HCT116 (cell line): ENCODE results near the gene SNAP91. TPM values are rescaled to one million over a fixed set of nuclear protein-coding genes. Genes with fewer than 3 reads are reported as not detected.

Experiments used
- ATAC-seq: fragments of 200-7000 bp; cut with Tn5 transposase; 2 replicates; pipeline ENCODE4 v1.9.1; 2020; ENCODE audit warnings: mild to moderate bottlenecking, moderate library complexity
- BruUV-seq: library from RNA; stranded (reverse); fragments of 400-500 nt; replicated peaks from 2 replicates; lab custom pipeline; 2021; lab: Mats Ljungman, UMichigan
- CTCF ChIA-PET: fragments of 300-600 bp; sonication (Branson Sonifier 250); formaldehyde crosslinking; loops from one replicate; lab custom pipeline; 2021; ENCODE audit warnings: antibody characterized with exemption; lab: Charles Lee
- POLR2A ChIA-PET: fragments of 300-600, 350-600 bp; sonication (Branson Sonifier 250); formaldehyde crosslinking; loops from one replicate; lab custom pipeline; 2021; ENCODE audit warnings: antibody characterized with exemption; lab: Charles Lee
- RAD21 ChIA-PET, 2 experiments: fragments of 300-600 bp; sonication (Branson Sonifier 250); formaldehyde crosslinking; loops; one replicate each; lab custom pipeline; 2023; ENCODE audit warnings: low total read pairs in 2 of 2; ENCODE audit not compliant: uncharacterized antibody in 2 of 2, unreplicated experiment in 2 of 2, low non-redundant PET in 1 of 2; lab: Charles Lee
- DNase-seq: peaks from one replicate; pipeline ENCODE4 v3.0.0-alpha.2; 2010; ENCODE audit warnings: low read depth, low spot score
- H2AFZ ChIP-seq: fragments of 200-600 bp; shearing (Covaris generic), sonication (generic); 2 replicates; pipeline ENCODE4 v1.6.1; 2017; ENCODE audit warnings: low read depth, mixed run types, mixed read lengths, antibody characterized with exemption, low read length; ENCODE audit not compliant: poor library complexity, severe bottlenecking
- H3K27ac ChIP-seq: 2 replicates; pipeline ENCODE4 v1.5.1; 2012; ENCODE audit warnings: low read depth, low read length
- H3K27me3 ChIP-seq: fragments of 200-600 bp; sonication (generic); 2 replicates; pipeline ENCODE4 v1.6.1; 2016; ENCODE audit warnings: mixed run types, low read length, mixed read lengths; ENCODE audit not compliant: insufficient read depth
- H3K36me3 ChIP-seq, 2 experiments: fragments of 200-500 bp in 1 of 2; fragments of 200-600 bp in 1 of 2; sonication (Bioruptor generic) in 1 of 2; sonication (generic) in 1 of 2; 2 replicates each; pipeline versions ENCODE4 v1.5.1 to v1.6.1; 2014 to 2016; ENCODE audit warnings: low read length in 2 of 2, inconsistent platforms in 1 of 2, mixed read lengths in 1 of 2, mixed run types in 1 of 2; ENCODE audit not compliant: insufficient read depth in 2 of 2, control insufficient read depth in 1 of 2
- H3K4me1 ChIP-seq, 2 experiments: fragments of 200-600 bp in 1 of 2; sonication (generic) in 1 of 2; 2 replicates each; pipeline versions ENCODE4 v1.5.1 to v1.6.1; 2012 to 2017; ENCODE audit warnings: low read length in 2 of 2, inconsistent platforms in 1 of 2, mild to moderate bottlenecking in 1 of 2, mixed read lengths in 1 of 2, mixed run types in 1 of 2, moderate library complexity in 1 of 2; ENCODE audit not compliant: insufficient read depth in 2 of 2, control insufficient read depth in 1 of 2
- H3K4me2 ChIP-seq: fragments of 200-600 bp; sonication (generic); 2 replicates; pipeline ENCODE4 v1.6.1; 2017; ENCODE audit warnings: mixed run types, low read length, mixed read lengths
- H3K4me3 ChIP-seq, 2 experiments: fragments of 200-600 bp in 1 of 2; sonication (generic) in 1 of 2; replicated peaks in 1 of 2; 2 replicates each; pipeline ENCODE4 v1.5.1; 2011 to 2016; ENCODE audit warnings: low read length in 2 of 2, control low read depth in 1 of 2, low read depth in 1 of 2, mild to moderate bottlenecking in 1 of 2, mixed read lengths in 1 of 2, mixed run types in 1 of 2
- H3K79me2 ChIP-seq: fragments of 200-600 bp; sonication (generic); 2 replicates; pipeline ENCODE4 v1.6.1; 2017; ENCODE audit warnings: mild to moderate bottlenecking, mixed run types, low read length, moderate library complexity, mixed read lengths; ENCODE audit not compliant: insufficient read depth
- H3K9ac ChIP-seq: fragments of 200-600 bp; sonication (generic); 2 replicates; pipeline ENCODE4 v1.6.1; 2016; ENCODE audit warnings: low read length, mixed read lengths
- H3K9me2 ChIP-seq: fragments of 200-600 bp; sonication (generic), shearing (Covaris generic); 2 replicates; pipeline ENCODE4 v1.6.1; 2017; ENCODE audit warnings: mixed run types, mild to moderate bottlenecking, moderate library complexity; ENCODE audit not compliant: insufficient read depth
- H3K9me3 ChIP-seq, 2 experiments: fragments of 200-500 bp in 1 of 2; fragments of 200-600 bp in 1 of 2; sonication (Bioruptor generic) in 1 of 2; sonication (generic) in 1 of 2; 2 replicates each; pipeline ENCODE4 v1.6.1; 2014 to 2017; ENCODE audit warnings: low read length in 2 of 2, mixed read lengths in 2 of 2, inconsistent platforms in 1 of 2, low read depth in 1 of 2, mild to moderate bottlenecking in 1 of 2, mixed run types in 1 of 2, moderate library complexity in 1 of 2; ENCODE audit not compliant: control insufficient read depth in 1 of 2, insufficient read depth in 1 of 2
- H4K20me1 ChIP-seq: fragments of 200-600 bp; sonication (generic), shearing (Covaris generic); 2 replicates; pipeline ENCODE4 v1.6.1; 2017; ENCODE audit warnings: mixed run types, mild to moderate bottlenecking, moderate library complexity; ENCODE audit not compliant: insufficient read depth
- CBX3 ChIP-seq: IDR thresholded peaks from 2 replicates; pipeline ENCODE4 v1.6.1; 2012; ENCODE audit warnings: low read depth
- EGR1 ChIP-seq: IDR thresholded peaks from 2 replicates; pipeline ENCODE4 v1.6.1; 2012; ENCODE audit warnings: low read depth
- ELF1 ChIP-seq: IDR thresholded peaks from 2 replicates; pipeline ENCODE4 v1.6.1; 2012; ENCODE audit warnings: low read depth, borderline replicate concordance
- EZH2phosphoT487 ChIP-seq: fragments of 200-600 bp; IDR thresholded peaks from 2 replicates; pipeline ENCODE4 v1.6.1; 2018; ENCODE audit warnings: antibody characterized with exemption, borderline replicate concordance
- FOSL1 ChIP-seq: IDR thresholded peaks from 2 replicates; pipeline ENCODE4 v1.6.1; 2012; ENCODE audit warnings: low read depth
- JUND ChIP-seq: IDR thresholded peaks from 2 replicates; pipeline ENCODE4 v1.6.1; 2012
- MAX ChIP-seq: IDR thresholded peaks from 2 replicates; pipeline ENCODE4 v1.6.1; 2012
- RAD21 ChIP-seq: IDR thresholded peaks from 2 replicates; pipeline ENCODE4 v1.6.1; 2012; ENCODE audit warnings: low read depth, mild to moderate bottlenecking
- REST ChIP-seq: IDR thresholded peaks from 2 replicates; pipeline ENCODE4 v1.6.1; 2012; ENCODE audit warnings: low read depth
- SIN3A ChIP-seq: IDR thresholded peaks from 2 replicates; pipeline ENCODE4 v1.6.1; 2012; ENCODE audit warnings: low read depth
- SP1 ChIP-seq: IDR thresholded peaks from 2 replicates; pipeline ENCODE4 v1.6.1; 2012; ENCODE audit warnings: low read depth
- SRF ChIP-seq: IDR thresholded peaks from 2 replicates; pipeline ENCODE4 v1.6.1; 2012; ENCODE audit warnings: low read depth
- TCF7L2 ChIP-seq: IDR thresholded peaks from 2 replicates; pipeline ENCODE4 v1.7.0; 2011; ENCODE audit warnings: borderline replicate concordance, inconsistent platforms; ENCODE audit not compliant: insufficient read depth, insufficient read length; ENCODE audit errors: extremely low read depth
- ZFX ChIP-seq: fragments of 450-650 bp; IDR thresholded peaks from 2 replicates; pipeline ENCODE4 v1.6.1; 2017
- intact Hi-C: fragments of 100-400 bp; cut with micrococcal nuclease; formaldehyde crosslinking; loops from 2 replicates; pipeline ENCODE4 v1.10.0; 2022
- total RNA-seq: library from RNA; stranded (reverse); gene quantifications from one replicate; pipeline ENCODE4 v1.2.1, GENCODE V29; 2021; ENCODE audit not compliant: unreplicated experiment

The SNAP91 gene
- total RNA-seq, 1 experiment from 2014 or later, result not detected

- H3K4me2 ChIP-seq, result no peak overlapping the region
- ChIA-PET CTCF (no interaction called here), RAD21 (no interaction called here)
- intact Hi-C loops, result no loop called here
- no TSS peak for BruUV-seq
- no peak for ATAC-seq
- no peaks in the 10 kb centered on the region for H3K9me2 ChIP-seq
- H2AFZ ChIP-seq, result no peak overlapping the region
- H3K9me3 ChIP-seq, result no peaks in the 10 kb centered on the region
- no peak overlapping the region for H3K4me3 ChIP-seq
- TF ChIP-seq CBX3 (no peak), SRF (no peak), RAD21 (no peak), MAX (no peak), EGR1 (no peak), JUND (no peak), REST (no peak), ZFX (no peak), EZH2phosphoT487 (no peak), SIN3A (no peak), ELF1 (no peak), FOSL1 (no peak), TCF7L2 (no peak), SP1 (no peak)
- TF ChIP-seq, all 23 proteins: peak for 0
- no peaks in the 10 kb centered on the region for H3K27me3 ChIP-seq
- H4K20me1 ChIP-seq, result no peaks in the 10 kb centered on the region
- no peaks in the 10 kb centered on the region for H3K36me3 ChIP-seq
- POLR2A ChIA-PET, result no interaction called here
- no peak overlapping the region for H3K9ac ChIP-seq
- H3K27ac ChIP-seq, result no peak overlapping the region
- H3K4me1 ChIP-seq, result no peaks in the 10 kb centered on the region
- H3K79me2 ChIP-seq, result no peaks in the 10 kb centered on the region
- no peak for DNase-seq
Observed at GRCh38 chr6:83758533-83758932, 49.6 kb upstream of the SNAP91 start.
